Endothelial cell of umbilical vein (primary cell): ENCODE results near the gene ITGA3. TPM values are rescaled to one million over a fixed set of nuclear protein-coding genes. Genes with fewer than 3 reads are reported as not detected.

Source experiments
- BruUV-seq: library from RNA; stranded (reverse); fragments of 400-500 nt; replicated peaks from 2 replicates; lab custom pipeline; 2021; lab: Mats Ljungman, UMichigan
- CTCF ChIA-PET: fragments of 300-600, 350-600 bp; sonication (Branson Sonifier 250); formaldehyde crosslinking; loops from one replicate; lab custom pipeline; 2021; ENCODE audit warnings: antibody characterized with exemption, inconsistent platforms; lab: Charles Lee
- POLR2A ChIA-PET: fragments of 300-600, 350-600 bp; sonication (Branson Sonifier 250); formaldehyde crosslinking; loops from one replicate; lab custom pipeline; 2021; ENCODE audit warnings: antibody characterized with exemption, inconsistent platforms; lab: Charles Lee
- DNase-seq: peaks from one replicate; pipeline ENCODE4 v3.0.0-alpha.2; 2011; ENCODE audit warnings: low read depth, low spot score
- FAIRE-seq: peaks from 2 replicates; lab custom pipeline; 2011; peaks lifted over from hg19 to GRCh38; lab: Jason Lieb, UNC
- H2AFZ ChIP-seq: 2 replicates; pipeline ENCODE4 v1.6.0; 2012; ENCODE audit warnings: low read depth, low read length, control low read depth, inconsistent platforms
- H3K27ac ChIP-seq: 2 replicates; pipeline ENCODE4 v1.5.1; 2011; ENCODE audit warnings: low read depth, mild to moderate bottlenecking, control low read depth, low read length, moderate library complexity; ENCODE audit not compliant: insufficient read depth
- H3K27me3 ChIP-seq, 2 experiments: 2 replicates each; pipeline versions ENCODE4 v1.6.0 to v1.6.1; 2011; ENCODE audit warnings: low read length in 2 of 2, mixed read lengths in 1 of 2; ENCODE audit not compliant: control insufficient read depth in 2 of 2, insufficient read depth in 2 of 2
- H3K36me3 ChIP-seq, 2 experiments: 2 replicates in 1 of 2; 3 replicates in 1 of 2; pipeline ENCODE4 v1.5.1; 2011; ENCODE audit warnings: low read length in 2 of 2, mild to moderate bottlenecking in 1 of 2, moderate library complexity in 1 of 2; ENCODE audit not compliant: control insufficient read depth in 2 of 2, insufficient read depth in 2 of 2; ENCODE audit errors: extremely low read depth in 1 of 2
- H3K4me1 ChIP-seq: 3 replicates; pipeline ENCODE4 v1.5.1; 2011; ENCODE audit warnings: mild to moderate bottlenecking, low read length; ENCODE audit not compliant: control insufficient read depth, insufficient read depth; ENCODE audit errors: extremely low read depth
- H3K4me2 ChIP-seq: 2 replicates; pipeline ENCODE4 v1.6.1; 2011; ENCODE audit warnings: low read length, control low read depth, mixed read lengths; ENCODE audit not compliant: insufficient read depth
- H3K4me3 ChIP-seq, 3 experiments: fragments of 200-600 bp in 1 of 3; sonication (generic), shearing (Covaris generic) in 1 of 3; replicated peaks in 1 of 3; 2 replicates each; pipeline ENCODE4 v1.5.1; 2011 to 2016; ENCODE audit warnings: control low read depth in 3 of 3, low read length in 3 of 3, mild to moderate bottlenecking in 2 of 3, inconsistent platforms in 1 of 3, low read depth in 1 of 3, moderate library complexity in 1 of 3; ENCODE audit not compliant: insufficient read depth in 1 of 3
- H3K79me2 ChIP-seq: 2 replicates; pipeline ENCODE4 v1.6.0; 2012; ENCODE audit warnings: low read length, inconsistent platforms; ENCODE audit not compliant: control insufficient read depth, insufficient read depth
- H3K9ac ChIP-seq: replicated peaks from 2 replicates; pipeline ENCODE3; 2011; ENCODE audit warnings: low read length, control low read depth; ENCODE audit not compliant: insufficient read depth; ENCODE audit errors: extremely low read depth
- H3K9me1 ChIP-seq: replicated peaks from 3 replicates; pipeline ENCODE4 v1.6.0; 2011; ENCODE audit warnings: mild to moderate bottlenecking, low read length; ENCODE audit not compliant: control insufficient read depth, insufficient read depth; ENCODE audit errors: extremely low read depth
- H3K9me3 ChIP-seq: replicated peaks from 2 replicates; pipeline ENCODE4 v1.5.1; 2012; ENCODE audit warnings: low read length, inconsistent platforms; ENCODE audit not compliant: control insufficient read depth, insufficient read depth
- H4K20me1 ChIP-seq: replicated peaks from 2 replicates; pipeline ENCODE3; 2011; ENCODE audit warnings: mild to moderate bottlenecking, low read length; ENCODE audit not compliant: control insufficient read depth, insufficient read depth; ENCODE audit errors: extremely low read depth
- CTCF ChIP-seq, 2 donors: IDR thresholded peaks; 1 replicate in 1 of 2; 2 replicates in 1 of 2; pipeline ENCODE4 v1.5.1; 2011; ENCODE audit warnings: low read length in 2 of 2, mild to moderate bottlenecking in 2 of 2, moderate library complexity in 2 of 2, control low read depth in 1 of 2, inconsistent platforms in 1 of 2, low read depth in 1 of 2; ENCODE audit not compliant: insufficient read depth in 1 of 2; ENCODE audit errors: extremely low read depth in 1 of 2
- EZH2 ChIP-seq: IDR thresholded peaks from 2 replicates; pipeline ENCODE4 v1.6.1; 2012; ENCODE audit warnings: borderline replicate concordance, low read depth, mild to moderate bottlenecking, moderate library complexity, low read length, inconsistent platforms; ENCODE audit not compliant: severe bottlenecking
- FOS ChIP-seq: IDR thresholded peaks from 2 replicates; pipeline ENCODE4 v1.6.1; 2011; ENCODE audit warnings: mild to moderate bottlenecking, low read length, moderate library complexity, borderline replicate concordance; ENCODE audit not compliant: insufficient read depth
- GATA2 ChIP-seq: IDR thresholded peaks from 2 replicates; pipeline ENCODE4 v1.7.0; 2011; ENCODE audit warnings: low read depth, mild to moderate bottlenecking, moderate library complexity, mixed read lengths, low read length; ENCODE audit not compliant: insufficient read length, insufficient read depth
- JUN ChIP-seq: IDR thresholded peaks from 2 replicates; pipeline ENCODE4 v1.6.1; 2011; ENCODE audit warnings: borderline replicate concordance, low read depth; ENCODE audit not compliant: insufficient read length, insufficient read depth
- MAX ChIP-seq: IDR thresholded peaks from 2 replicates; pipeline ENCODE4 v1.6.1; 2011; ENCODE audit not compliant: insufficient read depth, insufficient read length
- MYC ChIP-seq: IDR thresholded peaks from one replicate; pipeline ENCODE4 v1.6.1; 2011; ENCODE audit warnings: mild to moderate bottlenecking, low read depth, low read length
- POLR2A ChIP-seq: IDR thresholded peaks from 2 replicates; pipeline ENCODE4 v1.6.1; 2012; ENCODE audit warnings: low read depth, mild to moderate bottlenecking, control low read depth, low read length
- POLR2AphosphoS5 ChIP-seq: IDR thresholded peaks from 2 replicates; pipeline ENCODE4 v1.6.1; 2012; ENCODE audit warnings: low read depth, mild to moderate bottlenecking, control low read depth, low read length, moderate library complexity; ENCODE audit not compliant: insufficient read depth
- dilution Hi-C: fragments of 300-500 bp; cut with MboI; formaldehyde crosslinking; loops from one replicate; pipeline ENCODE4 v1.15.0; 2019; ENCODE audit warnings: low sequenced_read_pairs; ENCODE audit not compliant: extremely low pct_ligation_motif_present
- intact Hi-C: fragments of 100-400 bp; cut with micrococcal nuclease; formaldehyde crosslinking; loops from one replicate; pipeline ENCODE4 v1.10.0; 2022
- polyA plus RNA-seq, 4 experiments: library from polyadenylated mRNA; depleted of rRNA in 3 of 4; stranded (reverse) in 3 of 4; unstranded in 1 of 4; fragments of >200 nt; gene quantifications; 2 replicates each; pipeline versions ENCODE4 v1.2.1 to v1.2.3, GENCODE V29; 2011 to 2012; ENCODE audit warnings: missing spikeins in 1 of 4
- total RNA-seq: library from RNA; stranded (reverse); gene quantifications from 2 replicates; pipeline ENCODE4 v1.2.3, GENCODE V29; 2021

The ITGA3 gene
- total and polyA plus RNA-seq, 2 donors (not counting 3 experiments of a cell fraction or from before 2014, with no cell fraction given) = 92.7 to 112 TPM

GRCh38 chr17:50112694-50113093, 56.8 kb downstream of the ITGA3 start:
- Histone ChIP-seq H3K4me3 (no peak overlapping the region), H3K79me2 (no peaks in the 10 kb centered on the region), H3K9me3 (no peaks in the 10 kb centered on the region), H3K4me2 (no peak overlapping the region), H3K36me3 (peaks cover 0 to 4% of the 10 kb centered on the region in 2 experiments), H3K9me1 (no peaks in the 10 kb centered on the region), H4K20me1 (no peaks in the 10 kb centered on the region), H3K27me3 (no peaks in the 10 kb centered on the region), H3K9ac (no peak overlapping the region), H3K27ac (no peak overlapping the region), H3K4me1 (no peaks in the 10 kb centered on the region), H2AFZ (no peak overlapping the region)
- POLR2A ChIA-PET = no interaction called here
- dilution Hi-C loops = no loop called here
- TF ChIP-seq MAX (no peak), EZH2 (no peak), GATA2 (no peak), CTCF (IDR thresholded peaks at IDR 0.05; ENCODE audit: extremely low read depth in 1 of 2, insufficient read depth in 1 of 2, low read depth in 1 of 2, low read length in 2 of 2) (no peak), MYC (no peak), POLR2AphosphoS5 (no peak), POLR2A (no peak), FOS (no peak), JUN (no peak)
- CTCF ChIA-PET = interaction anchor here (1.3 to 2.8 kb wide), 5 partner anchors 11 to 66 kb away, joined by 3 to 21 read pairs (median 6); partner anchors contain the start of gene PDK2
- FAIRE-seq (no peak), DNase-seq (no peak)
- no TSS peak for BruUV-seq
- intact Hi-C loops = loop anchor here (10.0 kb wide), 1 partner anchor 152 kb away; no protein-coding TSS in a partner anchor
